Activated naive CD4-positive, alpha-beta T cell treated with anti-CD3 and anti-CD28 coated beads, Interleukin-2, amount 10 ng/mL, durations not matched to agents 7 days and 5 days (primary cell): Measurements from ENCODE around the gene HOXD11.

Experiments
- CTCF ChIA-PET: fragments of 350-600 bp; sonication (Branson Sonifier 250); formaldehyde crosslinking; loops from one replicate; lab custom pipeline; 2021; ENCODE audit warnings: antibody characterized with exemption; lab: Charles Lee
- DNase-seq: peaks from one replicate; pipeline ENCODE4 v3.0.0-alpha.2; 2020
- H3K27ac Mint-ChIP-seq: one replicate; pipeline ENCODE4 v1.8.0; 2021; ENCODE audit warnings: mild to moderate bottlenecking, moderate library complexity, mixed read lengths
- H3K27me3 Mint-ChIP-seq: one replicate; pipeline ENCODE4 v1.8.0; 2021; ENCODE audit warnings: mild to moderate bottlenecking, mixed read lengths
- H3K36me3 Mint-ChIP-seq: one replicate; pipeline ENCODE4 v1.8.0; 2021; ENCODE audit warnings: mixed read lengths
- H3K4me1 Mint-ChIP-seq: one replicate; pipeline ENCODE4 v1.8.0; 2021; ENCODE audit warnings: mixed read lengths
- H3K4me3 Mint-ChIP-seq: one replicate; pipeline ENCODE4 v1.8.0; 2021; ENCODE audit warnings: mild to moderate bottlenecking, moderate library complexity, mixed read lengths
- H3K9me3 Mint-ChIP-seq: one replicate; pipeline ENCODE4 v1.8.0; 2021; ENCODE audit warnings: mixed read lengths

The HOXD11 gene

DNA sequence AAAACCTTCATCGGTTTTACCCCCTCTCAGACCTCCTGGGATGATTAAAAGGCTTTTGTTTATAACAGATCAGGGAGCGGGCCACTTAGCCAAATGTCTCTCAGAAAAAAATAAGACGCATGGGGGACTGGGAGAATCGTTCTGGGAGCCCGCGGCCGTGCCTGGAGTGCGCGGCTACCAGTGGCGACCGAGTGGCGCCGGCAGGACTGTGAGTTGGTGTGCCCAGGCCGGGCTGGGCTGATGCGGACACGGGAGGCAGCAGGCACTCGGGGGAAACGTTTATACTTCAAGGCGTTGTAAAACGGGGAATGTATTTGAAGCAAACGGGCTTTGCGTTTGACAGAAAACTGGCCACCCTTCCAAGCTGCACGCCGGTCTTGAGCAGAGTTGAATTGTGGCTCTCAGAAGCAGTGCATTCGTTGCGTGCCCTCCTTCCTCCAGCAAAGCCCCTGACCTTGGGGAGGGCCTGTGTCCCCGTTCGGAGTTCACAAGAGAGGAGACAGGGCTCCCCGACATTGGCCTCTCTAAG is 4.8 kb downstream of the HOXD11 start:
- CTCF ChIA-PET = interaction anchor here (1.3 to 2.3 kb wide), 3 partner anchors 9 to 702 kb away, joined by 3 to 12 read pairs (median 4); no protein-coding TSS in a partner anchor
- peaks cover 4% of the 10 kb centered on the region for H3K9me3 Mint-ChIP-seq
- peak overlapping the region; percentile 55 for H3K27ac Mint-ChIP-seq
- H3K27me3 Mint-ChIP-seq = peaks cover 92% of the 10 kb centered on the region
- no peak overlapping the region for H3K4me3 Mint-ChIP-seq
- H3K4me1 Mint-ChIP-seq = peaks cover 3% of the 10 kb centered on the region
- no peak for DNase-seq
- H3K36me3 Mint-ChIP-seq = peaks cover 5% of the 10 kb centered on the region

DNA sequence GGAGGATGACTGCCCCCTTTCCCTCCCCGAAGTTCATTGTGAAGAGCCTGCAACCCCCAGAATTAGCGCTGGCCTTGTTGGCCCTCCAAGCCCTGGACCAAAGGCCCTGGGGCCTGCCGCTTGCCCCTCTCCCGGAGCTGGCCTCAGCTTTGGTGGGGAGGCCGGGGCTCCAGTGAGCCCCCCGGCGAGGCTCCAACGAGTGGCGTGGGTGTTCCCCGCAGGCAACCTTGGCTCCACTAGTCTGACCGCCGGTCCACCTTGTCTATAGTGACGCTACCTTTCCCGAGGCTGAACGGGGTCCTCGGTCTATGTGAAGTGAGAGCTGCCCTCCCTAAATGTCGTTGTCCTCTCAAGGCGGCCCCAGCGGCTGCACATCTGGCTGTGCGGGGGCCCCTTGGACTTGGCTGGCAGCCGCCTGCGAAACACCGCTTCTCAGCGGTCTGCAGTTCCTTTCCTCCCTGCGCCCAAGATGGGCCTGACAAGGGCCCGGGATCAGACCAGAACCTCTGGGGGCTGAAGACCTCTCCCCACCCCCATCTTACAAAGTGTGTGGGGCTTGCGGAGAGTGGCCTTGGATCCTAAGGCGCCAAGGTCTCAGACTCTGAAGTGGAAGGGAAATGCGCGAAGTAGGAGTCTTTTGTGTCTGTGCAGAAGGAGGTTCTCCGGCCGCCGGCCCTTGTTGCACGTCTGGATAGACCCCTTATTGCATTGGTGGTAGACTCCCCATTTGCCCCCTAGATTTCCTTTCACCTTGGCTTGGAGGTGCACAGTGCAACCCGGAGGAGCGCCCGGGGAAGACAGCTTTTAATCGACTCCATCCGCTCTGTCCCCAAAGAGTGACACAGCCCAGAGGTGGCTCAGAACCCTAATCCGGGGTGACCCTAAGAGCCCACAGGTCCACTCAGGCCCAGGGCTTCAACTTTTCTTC is 5.6 kb downstream of the HOXD11 start:
- Mint-ChIP-seq H3K4me3 (no peak overlapping the region), H3K27ac (peak overlapping the region; percentile 67), H3K27me3 (peaks cover 94% of the 10 kb centered on the region), H3K36me3 (peaks cover 5% of the 10 kb centered on the region), H3K4me1 (peaks cover 3% of the 10 kb centered on the region), H3K9me3 (peaks cover 5% of the 10 kb centered on the region)
- no peak for DNase-seq
- CTCF ChIA-PET = interaction anchor here (0.9 to 1.7 kb wide), 2 partner anchors 9 to 19 kb away, joined by 4 to 5 read pairs; no protein-coding TSS in a partner anchor

DNA sequence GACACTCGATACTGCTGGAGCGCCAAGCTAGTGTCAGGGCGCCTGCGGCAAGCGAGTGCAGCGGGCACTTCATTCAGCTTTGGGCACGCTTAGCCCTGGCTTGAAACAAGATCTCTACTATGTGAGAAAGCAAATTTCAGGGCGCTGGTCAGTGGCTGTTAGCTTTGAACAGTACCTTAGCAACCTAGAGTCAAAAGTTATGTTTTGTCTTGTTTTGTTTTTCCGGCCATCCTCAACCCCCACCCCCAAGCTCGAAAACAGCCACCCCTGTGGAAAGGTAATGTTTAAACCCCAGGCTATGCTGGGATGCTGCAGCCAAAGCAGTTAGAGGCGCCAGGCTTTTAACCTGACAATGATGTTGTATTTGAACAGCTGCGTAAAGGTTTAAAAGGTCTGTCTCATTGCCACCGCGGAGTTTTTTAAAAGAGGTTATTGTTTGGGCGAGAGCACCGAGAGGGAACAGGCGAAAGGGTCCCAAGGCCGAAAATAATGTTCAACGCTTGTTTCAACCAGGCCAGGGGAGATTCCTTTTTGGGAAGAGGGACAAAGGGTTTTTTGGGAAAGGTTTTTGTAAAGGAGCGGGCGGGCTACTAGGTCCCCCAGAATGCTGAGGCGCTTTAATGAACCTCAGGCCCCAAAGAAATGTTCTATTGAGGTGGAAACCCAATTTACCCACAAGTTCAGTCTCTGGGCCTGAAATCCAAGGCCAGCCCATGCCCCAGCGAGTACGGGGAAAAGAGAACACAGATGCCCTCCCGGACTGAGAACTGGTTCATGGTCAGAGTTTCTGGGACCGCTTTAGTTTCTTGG is 7.2 kb downstream of the HOXD11 start:
- H3K4me3 Mint-ChIP-seq = no peak overlapping the region
- H3K27me3 Mint-ChIP-seq = peaks cover 96% of the 10 kb centered on the region
- no peak overlapping the region for H3K27ac Mint-ChIP-seq
- peaks cover 2% of the 10 kb centered on the region for H3K4me1 Mint-ChIP-seq
- no peak for DNase-seq
- CTCF ChIA-PET = interaction anchor here (0.6 kb wide), 1 partner anchor 39 kb away, joined by 3 read pairs; no protein-coding TSS in a partner anchor
- peaks cover 7% of the 10 kb centered on the region for H3K36me3 Mint-ChIP-seq
- H3K9me3 Mint-ChIP-seq = peaks cover 5% of the 10 kb centered on the region

DNA sequence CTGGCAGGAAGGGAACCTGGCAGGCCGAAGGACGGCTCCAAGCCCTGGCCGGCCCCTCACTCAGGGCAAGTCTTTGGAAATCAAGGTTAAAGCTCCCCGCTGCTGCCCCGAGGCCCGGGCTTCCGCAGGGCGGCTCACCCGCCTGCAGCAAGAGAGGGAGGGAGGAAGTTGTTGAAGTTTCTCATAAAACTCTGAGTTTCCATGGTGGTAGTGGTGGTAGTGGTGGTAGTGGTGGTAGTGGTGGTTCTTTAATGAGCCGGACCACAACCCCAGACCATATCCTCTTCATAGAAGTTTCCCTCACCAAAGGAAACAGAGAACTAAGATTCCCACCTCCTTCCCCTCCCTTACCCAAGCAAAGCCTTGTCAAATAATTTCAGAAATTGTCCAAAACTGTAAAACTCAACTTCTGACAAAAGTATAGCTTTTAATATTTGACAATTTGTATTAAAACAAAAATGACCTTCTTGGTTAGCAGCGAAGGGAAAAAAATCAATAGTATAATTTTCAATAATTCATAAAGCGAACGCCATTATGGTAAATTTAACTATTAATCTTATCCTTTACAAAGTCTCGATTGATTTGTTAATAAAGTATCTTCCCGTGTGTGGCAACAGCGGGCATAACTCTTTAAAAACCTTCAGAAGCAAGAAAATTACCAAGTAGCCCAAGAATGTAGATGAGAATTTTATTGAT is 8.0 kb downstream of the HOXD11 start:
- H3K27me3 Mint-ChIP-seq = peaks cover 94% of the 10 kb centered on the region
- CTCF ChIA-PET = interaction anchor here (0.6 kb wide), 1 partner anchor 40 kb away, joined by 3 read pairs; no protein-coding TSS in a partner anchor
- no peak overlapping the region for H3K4me3 Mint-ChIP-seq
- H3K4me1 Mint-ChIP-seq = peaks cover 2% of the 10 kb centered on the region
- H3K27ac Mint-ChIP-seq = no peak overlapping the region
- peaks cover 5% of the 10 kb centered on the region for H3K36me3 Mint-ChIP-seq
- no peak for DNase-seq
- peaks cover 4% of the 10 kb centered on the region for H3K9me3 Mint-ChIP-seq

DNA sequence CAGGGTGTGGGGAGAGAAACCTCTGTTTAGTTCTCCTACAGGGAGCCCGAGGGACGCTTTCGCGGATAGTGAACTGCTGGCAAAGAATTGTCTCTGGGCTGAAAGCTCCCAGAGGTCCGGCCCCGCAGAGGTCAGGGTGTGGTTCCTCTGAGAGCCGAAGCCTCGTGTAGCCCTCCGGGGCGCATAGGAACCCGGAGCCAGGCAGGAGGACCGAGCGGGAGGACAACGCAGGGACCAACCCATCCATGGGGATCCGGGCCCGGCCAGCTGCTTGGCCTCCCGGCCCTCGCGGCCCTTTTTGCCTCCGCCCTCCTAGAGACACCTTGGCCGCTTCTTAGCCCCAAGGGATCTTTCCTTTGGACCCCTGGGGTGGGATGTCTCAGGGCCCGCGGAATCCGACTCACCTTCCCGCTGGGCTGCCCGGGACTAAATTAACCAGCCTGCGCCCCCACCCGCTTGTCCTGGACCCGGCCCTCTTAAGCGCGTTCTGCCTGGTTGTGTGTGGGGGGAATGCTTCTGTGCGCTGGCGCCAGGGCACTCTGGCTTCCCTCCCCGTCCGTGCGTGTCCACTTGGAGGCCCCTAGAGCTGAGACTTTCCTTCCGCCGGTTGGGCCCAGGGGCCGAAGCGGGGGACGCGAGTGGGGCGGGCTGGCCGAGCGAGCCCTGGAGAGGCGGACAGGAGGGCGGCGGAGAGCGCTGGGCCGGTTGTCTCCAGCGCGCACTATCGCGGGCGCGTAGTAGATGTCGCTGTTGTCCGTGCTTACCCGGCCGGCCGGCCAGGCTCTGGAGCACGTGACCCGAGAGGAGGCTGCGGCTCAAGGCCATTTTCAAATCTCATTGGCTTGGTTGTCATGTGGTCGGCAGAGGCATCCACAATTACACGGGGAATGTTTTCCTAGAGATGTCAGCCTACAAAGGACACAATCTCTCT is 9.1 kb downstream of the HOXD11 start, which contains the start of gene HOXD10:
Gene HOXD10, plus strand, starts transcription at position 896 of the 931 bp plus-strand sequence. CDS start 56 bp downstream, outside the sequence.
- peaks cover 2% of the 10 kb centered on the region for H3K4me1 Mint-ChIP-seq
- H3K27ac Mint-ChIP-seq = peak within 1 kb of the TSS; percentile 34
- H3K36me3 Mint-ChIP-seq = peaks cover 4% of the 10 kb centered on the region
- no peak for DNase-seq
- peaks cover 97% of the 10 kb centered on the region for H3K27me3 Mint-ChIP-seq
- peaks cover 4% of the 10 kb centered on the region for H3K9me3 Mint-ChIP-seq
- no peak within 1 kb of the TSS for H3K4me3 Mint-ChIP-seq
- CTCF ChIA-PET = no interaction called here

DNA sequence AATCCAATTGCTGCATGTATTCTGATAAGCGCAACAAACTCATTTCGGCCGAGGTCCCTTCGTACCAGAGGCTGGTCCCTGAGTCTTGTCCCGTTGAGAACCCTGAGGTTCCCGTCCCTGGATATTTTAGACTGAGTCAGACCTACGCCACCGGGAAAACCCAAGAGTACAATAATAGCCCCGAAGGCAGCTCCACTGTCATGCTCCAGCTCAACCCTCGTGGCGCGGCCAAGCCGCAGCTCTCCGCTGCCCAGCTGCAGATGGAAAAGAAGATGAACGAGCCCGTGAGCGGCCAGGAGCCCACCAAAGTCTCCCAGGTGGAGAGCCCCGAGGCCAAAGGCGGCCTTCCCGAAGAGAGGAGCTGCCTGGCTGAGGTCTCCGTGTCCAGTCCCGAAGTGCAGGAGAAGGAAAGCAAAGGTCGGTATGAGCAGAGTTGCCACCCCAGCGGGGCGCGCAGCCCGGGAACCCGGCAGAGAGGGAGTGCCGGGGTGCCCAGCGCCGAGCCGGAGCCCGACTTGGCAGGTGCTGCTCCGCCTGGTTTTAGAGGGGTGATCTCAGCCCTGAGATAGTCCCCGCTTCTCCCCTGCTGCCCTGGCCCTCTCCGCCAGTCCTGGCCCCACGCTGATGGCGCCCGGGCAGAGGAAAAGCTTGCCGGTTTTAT is 10.2 kb downstream of the HOXD11 start:
- Mint-ChIP-seq H3K27ac (peak overlapping the region; percentile 34), H3K27me3 (peaks cover 97% of the 10 kb centered on the region), H3K9me3 (peaks cover 4% of the 10 kb centered on the region), H3K4me1 (peaks cover 2% of the 10 kb centered on the region), H3K36me3 (peaks cover 3% of the 10 kb centered on the region), H3K4me3 (no peak overlapping the region)
- no peak for DNase-seq
- CTCF ChIA-PET = interaction anchor here (1.8 kb wide), 1 partner anchor 15 kb away, joined by 5 read pairs; no protein-coding TSS in a partner anchor

DNA sequence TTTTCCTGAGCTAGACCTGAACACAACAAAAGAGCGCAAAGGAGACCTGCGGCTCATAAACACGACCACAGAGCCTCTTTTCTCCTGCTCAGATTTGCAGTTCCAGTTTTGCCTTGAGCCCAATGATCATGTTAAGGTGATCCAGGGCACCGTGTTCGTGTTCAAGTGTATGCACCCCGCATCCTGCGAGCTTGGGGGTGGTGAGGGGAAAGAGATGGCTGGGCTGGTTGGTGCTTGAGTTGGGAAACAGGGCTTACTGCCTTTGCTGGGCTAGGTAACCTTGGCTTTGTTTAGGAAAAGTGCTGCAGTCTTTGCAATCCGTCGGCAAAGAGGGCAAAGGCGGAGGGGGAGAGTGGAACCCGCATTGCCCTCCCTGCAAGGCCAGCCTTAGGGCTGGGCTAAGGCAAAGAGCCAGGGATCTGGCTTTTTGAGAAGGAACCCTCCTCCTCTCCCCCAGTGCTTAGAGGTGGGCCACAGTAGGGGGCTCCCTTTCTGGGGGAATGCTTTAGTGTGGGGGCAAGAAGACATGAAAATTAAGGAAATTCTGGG is 10.8 kb downstream of the HOXD11 start:
- peaks cover 2% of the 10 kb centered on the region for H3K4me1 Mint-ChIP-seq
- H3K4me3 Mint-ChIP-seq = no peak overlapping the region
- CTCF ChIA-PET = interaction anchor here (1.8 kb wide), 1 partner anchor 14 kb away, joined by 5 read pairs; no protein-coding TSS in a partner anchor
- H3K27ac Mint-ChIP-seq = no peak overlapping the region
- peaks cover 97% of the 10 kb centered on the region for H3K27me3 Mint-ChIP-seq
- peaks cover 4% of the 10 kb centered on the region for H3K9me3 Mint-ChIP-seq
- H3K36me3 Mint-ChIP-seq = peaks cover 3% of the 10 kb centered on the region
- no peak for DNase-seq

DNA sequence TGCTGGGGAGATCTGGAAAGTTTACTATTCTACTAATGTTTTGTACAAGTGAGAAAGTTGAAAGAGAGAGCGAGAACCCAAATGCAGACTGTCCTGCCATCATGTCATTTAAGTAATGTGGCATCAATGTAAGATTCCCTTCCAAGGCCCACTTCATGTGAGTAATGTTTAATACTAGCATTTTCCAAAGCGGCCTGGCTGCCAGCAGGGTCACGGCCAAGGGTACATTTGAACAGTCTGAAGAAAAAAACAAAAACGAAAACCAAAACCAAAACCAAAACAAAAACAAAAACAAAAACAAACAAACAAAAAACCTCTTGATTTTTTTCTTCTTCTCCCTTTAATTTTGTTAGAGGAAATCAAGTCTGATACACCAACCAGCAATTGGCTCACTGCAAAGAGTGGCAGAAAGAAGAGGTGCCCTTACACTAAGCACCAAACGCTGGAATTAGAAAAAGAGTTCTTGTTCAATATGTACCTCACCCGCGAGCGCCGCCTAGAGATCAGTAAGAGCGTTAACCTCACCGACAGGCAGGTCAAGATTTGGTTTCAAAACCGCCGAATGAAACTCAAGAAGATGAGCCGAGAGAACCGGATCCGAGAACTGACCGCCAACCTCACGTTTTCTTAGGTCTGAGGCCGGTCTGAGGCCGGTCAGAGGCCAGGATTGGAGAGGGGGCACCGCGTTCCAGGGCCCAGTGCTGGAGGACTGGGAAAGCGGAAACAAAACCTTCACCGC is 11.7 kb downstream of the HOXD11 start:
- H3K9me3 Mint-ChIP-seq = peaks cover 4% of the 10 kb centered on the region

DNA sequence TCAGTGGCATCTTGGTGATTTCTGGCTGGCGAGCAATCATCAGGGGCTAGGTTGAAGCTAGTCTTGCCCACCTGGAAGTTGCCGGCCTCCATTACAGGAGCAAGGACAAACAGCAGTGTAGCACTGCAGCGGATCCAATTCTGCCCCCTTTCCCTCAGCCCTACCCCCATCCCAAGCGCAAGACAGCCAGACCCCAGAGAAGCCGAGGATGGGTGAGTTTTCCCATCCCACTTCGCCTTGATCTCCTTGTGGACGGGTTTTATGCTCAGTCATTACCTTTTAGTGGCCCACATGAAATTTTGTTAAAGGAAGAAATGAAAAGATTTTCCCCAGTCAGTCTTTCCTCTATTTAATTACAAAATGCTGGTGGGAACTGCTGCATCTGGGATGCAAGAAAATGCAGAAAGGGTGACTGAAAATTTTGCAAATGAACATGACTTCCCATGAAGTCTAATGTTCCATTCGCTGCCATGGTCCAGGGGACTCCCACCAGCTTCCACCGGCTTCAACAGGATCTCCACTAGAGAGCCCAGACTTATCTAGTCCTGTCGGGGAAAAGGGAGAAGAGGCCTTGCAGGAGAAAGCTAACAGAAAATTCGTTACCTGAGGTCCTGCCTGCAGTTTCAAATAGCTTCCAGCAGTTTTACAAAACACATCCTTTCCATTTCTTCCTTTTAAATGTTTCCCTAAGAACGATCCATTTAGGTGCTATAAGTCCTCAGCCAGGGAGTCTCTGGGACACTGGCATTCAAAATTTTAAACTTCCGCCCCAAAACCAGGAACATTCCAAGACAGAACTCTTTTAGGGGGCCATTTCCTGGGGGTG is 13.5 kb downstream of the HOXD11 start:
- Mint-ChIP-seq H3K36me3 (peaks cover 7% of the 10 kb centered on the region), H3K27ac (peak overlapping the region; percentile 80), H3K27me3 (peaks cover 97% of the 10 kb centered on the region), H3K4me1 (peaks cover 4% of the 10 kb centered on the region), H3K4me3 (no peak overlapping the region), H3K9me3 (peaks cover 4% of the 10 kb centered on the region)
- no peak for DNase-seq
- CTCF ChIA-PET = interaction anchor here (0.7 to 1.9 kb wide), 11 partner anchors 9 to 1029 kb away, joined by 3 to 5 read pairs (median 3); no protein-coding TSS in a partner anchor

More for the DNA sequence above, 11.7 kb downstream of the HOXD11 start:
- CTCF ChIA-PET = interaction anchor here (1.8 kb wide), 1 partner anchor 13 kb away, joined by 5 read pairs; no protein-coding TSS in a partner anchor
- Mint-ChIP-seq H3K27me3 (peaks cover 97% of the 10 kb centered on the region), H3K27ac (peak overlapping the region; percentile 22), H3K36me3 (peaks cover 4% of the 10 kb centered on the region), H3K4me3 (no peak overlapping the region), H3K4me1 (peaks cover 3% of the 10 kb centered on the region)
- no peak for DNase-seq

DNA sequence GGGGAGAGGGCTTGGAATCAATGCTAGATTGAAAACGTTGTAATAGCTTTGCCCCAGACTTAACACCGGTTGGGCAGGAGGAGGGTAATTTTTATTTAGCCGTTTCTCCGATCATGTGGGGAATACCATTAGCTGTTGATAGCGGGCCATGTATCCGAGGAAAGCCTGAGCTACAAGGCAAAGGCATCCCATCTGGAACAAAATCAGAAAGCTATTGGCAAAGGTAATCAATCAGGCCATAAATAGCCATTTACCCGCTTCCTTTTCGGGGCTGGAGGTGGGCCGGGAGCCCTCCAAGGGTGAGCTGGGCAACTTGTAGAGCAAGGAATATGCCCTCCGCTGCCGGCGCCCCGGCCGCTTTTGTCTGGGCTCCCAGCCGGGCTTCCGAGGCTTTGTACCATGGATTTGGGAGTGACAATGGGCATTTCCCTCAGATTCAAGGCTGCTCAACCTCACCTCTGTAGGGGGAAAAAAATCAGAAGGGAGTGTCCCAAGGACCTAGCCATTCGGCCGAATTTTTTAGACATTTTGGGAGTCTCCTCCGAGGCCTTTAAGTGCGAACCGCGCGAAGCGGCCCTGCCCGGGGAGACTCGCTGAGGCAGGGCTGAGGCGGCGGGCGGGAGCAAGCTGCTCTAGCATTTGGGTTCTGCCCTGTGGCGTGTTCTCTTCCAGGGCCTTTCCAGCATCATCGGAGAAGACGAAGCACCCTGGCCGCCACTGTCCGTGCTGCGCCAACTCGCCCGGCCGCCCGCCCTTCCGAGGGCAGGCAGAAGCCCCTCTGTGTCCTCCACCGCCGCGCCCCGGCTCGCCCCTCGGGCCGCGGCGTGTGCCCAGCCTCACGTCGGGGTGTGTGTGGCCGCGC is 14.3 kb downstream of the HOXD11 start:
- Mint-ChIP-seq H3K9me3 (peaks cover 4% of the 10 kb centered on the region), H3K27ac (peak overlapping the region; percentile 80), H3K36me3 (peaks cover 5% of the 10 kb centered on the region), H3K4me1 (peaks cover 4% of the 10 kb centered on the region), H3K4me3 (no peak overlapping the region), H3K27me3 (peaks cover 96% of the 10 kb centered on the region)
- no peak for DNase-seq
- CTCF ChIA-PET = interaction anchor here (0.8 to 1.9 kb wide), 9 partner anchors 10 to 1028 kb away, joined by 3 to 5 read pairs (median 3); no protein-coding TSS in a partner anchor
